SU-DHL-6 (cell line): ENCODE measurements around the gene L3MBTL4.

Experiments
- H2AFZ ChIP-seq: fragments of 200-600 bp; sonication (generic); 2 replicates; pipeline ENCODE4 v1.6.1; 2014; ENCODE audit warnings: low read depth, mild to moderate bottlenecking, moderate library complexity, mixed read lengths, antibody characterized with exemption, low read length; ENCODE audit not compliant: severe bottlenecking
- H3F3A ChIP-seq: fragments of 200-600 bp; shearing (Covaris generic); 2 replicates; pipeline ENCODE4 v1.6.0; 2016; ENCODE audit warnings: antibody characterized with exemption, mild to moderate bottlenecking; ENCODE audit not compliant: insufficient read depth
- H3K27ac ChIP-seq: fragments of 200-600 bp; sonication (generic); 2 replicates; pipeline ENCODE4 v1.5.1; 2016; ENCODE audit warnings: low read depth, mild to moderate bottlenecking, low read length, moderate library complexity, mixed read lengths
- H3K27me3 ChIP-seq: fragments of 200-600 bp; sonication (generic), shearing (Covaris generic); 2 replicates; pipeline ENCODE4 v1.6.0; 2014; ENCODE audit warnings: mild to moderate bottlenecking, low read length
- H3K36me3 ChIP-seq: fragments of 200-600 bp; sonication (generic); 2 replicates; pipeline ENCODE4 v1.6.1; 2014; ENCODE audit warnings: mild to moderate bottlenecking, low read length, mixed read lengths
- H3K4me2 ChIP-seq: fragments of 300-600, 200-600 bp; shearing (Covaris generic), sonication (generic); 2 replicates; pipeline ENCODE4 v1.6.0; 2014; ENCODE audit warnings: low read length, low read depth, mild to moderate bottlenecking; ENCODE audit not compliant: poor library complexity, severe bottlenecking
- H3K4me3 ChIP-seq: fragments of 200-600 bp; sonication (generic); 2 replicates; pipeline ENCODE4 v1.5.1; 2014; ENCODE audit warnings: antibody characterized with exemption, low read length, mild to moderate bottlenecking, mixed read lengths; ENCODE audit not compliant: insufficient read depth, poor library complexity, severe bottlenecking
- H3K79me2 ChIP-seq: fragments of 200-600 bp; sonication (generic); 2 replicates; pipeline ENCODE4 v1.6.1; 2014; ENCODE audit warnings: mild to moderate bottlenecking, low read length, moderate library complexity; ENCODE audit not compliant: insufficient read depth
- H3K9ac ChIP-seq: fragments of 200-600 bp; sonication (generic); 2 replicates; pipeline ENCODE4 v1.7.0; 2014; ENCODE audit warnings: mild to moderate bottlenecking, low read length
- H3K9me2 ChIP-seq: fragments of 200-600 bp; sonication (generic); replicated peaks from 2 replicates; pipeline ENCODE4 v1.6.1; 2014; ENCODE audit warnings: low read length; ENCODE audit not compliant: insufficient read depth
- H3K9me3 ChIP-seq: fragments of 200-600 bp; sonication (generic); 2 replicates; pipeline ENCODE4 v1.6.1; 2014; ENCODE audit warnings: low read length, mixed read lengths; ENCODE audit not compliant: insufficient read depth
- H4K20me1 ChIP-seq: fragments of 200-600 bp; sonication (generic); 2 replicates; pipeline ENCODE4 v1.6.1; 2014; ENCODE audit warnings: low read depth, mild to moderate bottlenecking, antibody characterized with exemption, low read length, moderate library complexity, mixed read lengths
- CTCF ChIP-seq: fragments of 200-600 bp; sonication (generic); IDR thresholded peaks from one replicate; pipeline ENCODE4 v1.5.1; 2017; ENCODE audit warnings: antibody characterized with exemption, mild to moderate bottlenecking, low read length, moderate library complexity; ENCODE audit not compliant: insufficient read depth, poor library complexity, severe bottlenecking
- EZH2phosphoT487 ChIP-seq: fragments of 200-600 bp; sonication (generic), shearing (Covaris generic); conservative IDR thresholded peaks from 2 replicates; pipeline ENCODE4 v1.6.1; 2018; ENCODE audit warnings: mild to moderate bottlenecking, antibody characterized with exemption, low read length, moderate library complexity, mixed read lengths

Gene L3MBTL4

DNA sequence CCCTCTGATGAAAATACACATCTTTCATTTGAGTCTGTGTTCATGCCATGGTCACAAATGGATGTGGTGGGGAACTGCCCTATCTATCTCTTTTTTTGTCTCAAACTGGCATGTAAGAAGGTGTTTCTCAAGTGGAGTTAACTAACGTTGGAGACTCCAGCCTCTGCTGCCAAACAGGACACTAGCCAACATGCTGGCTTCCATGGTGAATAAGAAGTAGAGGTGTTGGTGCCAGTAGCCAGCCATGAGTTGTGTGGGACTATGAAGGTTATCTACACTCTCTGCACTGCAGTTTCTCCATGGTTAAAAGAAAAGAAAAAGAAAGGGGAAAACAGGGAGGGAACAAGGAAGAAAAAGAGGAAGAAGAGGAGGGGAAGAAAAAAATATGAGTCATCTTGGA lies 370.4 kb downstream of the L3MBTL4 start:
- no peak overlapping the region for H3K27ac ChIP-seq
- TF ChIP-seq EZH2phosphoT487 (no peak), CTCF (no peak)
- H3K36me3 ChIP-seq, result no peaks in the 10 kb centered on the region
- H3K79me2 ChIP-seq, result no peaks in the 10 kb centered on the region
- no peak overlapping the region for H3K4me3 ChIP-seq
- no peak overlapping the region for H2AFZ ChIP-seq
- no peaks in the 10 kb centered on the region for H3F3A ChIP-seq
- H3K9me3 ChIP-seq, result no peaks in the 10 kb centered on the region
- no peaks in the 10 kb centered on the region for H4K20me1 ChIP-seq
- H3K9ac ChIP-seq, result no peak overlapping the region
- no peaks in the 10 kb centered on the region for H3K9me2 ChIP-seq
- H3K27me3 ChIP-seq, result no peaks in the 10 kb centered on the region
- H3K4me2 ChIP-seq, result no peak overlapping the region

GRCh38 chr18:6039055-6039454 lies 375.7 kb downstream of the L3MBTL4 start:
- no peaks in the 10 kb centered on the region for H3K27me3 ChIP-seq
- H3K4me3 ChIP-seq, result no peak overlapping the region
- no peak for TF ChIP-seq EZH2phosphoT487
- TF ChIP-seq CTCF, result no peak
- no peaks in the 10 kb centered on the region for H3K36me3 ChIP-seq
- no peak overlapping the region for H3K9ac ChIP-seq
- H3K27ac ChIP-seq, result no peak overlapping the region
- no peaks in the 10 kb centered on the region for H3K79me2 ChIP-seq
- H4K20me1 ChIP-seq, result no peaks in the 10 kb centered on the region
- H3F3A ChIP-seq, result no peaks in the 10 kb centered on the region
- H3K9me3 ChIP-seq, result no peaks in the 10 kb centered on the region
- H2AFZ ChIP-seq, result no peak overlapping the region
- H3K4me2 ChIP-seq, result no peak overlapping the region
- H3K9me2 ChIP-seq, result no peaks in the 10 kb centered on the region

GRCh38 chr18:6031442-6031841 lies 383.3 kb downstream of the L3MBTL4 start:
- no peak for TF ChIP-seq CTCF
- TF ChIP-seq EZH2phosphoT487, result no peak
- Histone ChIP-seq H3K4me2 (no peak overlapping the region), H3K9ac (no peak overlapping the region), H3K9me2 (no peaks in the 10 kb centered on the region), H4K20me1 (no peaks in the 10 kb centered on the region), H3K4me3 (no peak overlapping the region), H3F3A (no peaks in the 10 kb centered on the region), H3K79me2 (no peaks in the 10 kb centered on the region), H2AFZ (no peak overlapping the region), H3K27me3 (no peaks in the 10 kb centered on the region), H3K36me3 (no peaks in the 10 kb centered on the region), H3K27ac (no peak overlapping the region), H3K9me3 (no peaks in the 10 kb centered on the region)
